ENCODE measurements around the gene KDM4C.
"Not testable (repeated sequence)": the region's sequence is repeated elsewhere in the genome, so short reads cannot be mapped to it uniquely, and the experiment has no call there.

Gene KDM4C

DNA sequence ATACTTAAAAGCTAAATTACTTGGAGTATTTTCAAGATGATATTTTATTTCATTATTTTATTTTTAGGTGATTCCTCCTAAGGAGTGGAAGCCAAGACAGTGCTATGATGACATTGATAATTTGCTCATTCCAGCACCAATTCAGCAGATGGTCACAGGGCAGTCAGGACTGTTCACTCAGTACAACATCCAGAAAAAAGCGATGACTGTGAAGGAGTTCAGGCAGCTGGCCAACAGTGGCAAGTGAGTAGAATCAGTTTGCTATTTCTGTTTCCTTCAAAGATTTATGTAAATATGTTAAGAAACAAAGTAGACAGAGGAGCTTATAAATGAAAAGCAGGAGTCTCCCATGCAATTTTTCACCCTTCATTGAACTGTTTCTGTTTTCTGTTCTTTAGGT lies 47.8 kb downstream of the KDM4C start:
- no peak for DNase-seq (ENCODE audit: low read depth in 1 of 2, low spot score in 1 of 2)

DNA sequence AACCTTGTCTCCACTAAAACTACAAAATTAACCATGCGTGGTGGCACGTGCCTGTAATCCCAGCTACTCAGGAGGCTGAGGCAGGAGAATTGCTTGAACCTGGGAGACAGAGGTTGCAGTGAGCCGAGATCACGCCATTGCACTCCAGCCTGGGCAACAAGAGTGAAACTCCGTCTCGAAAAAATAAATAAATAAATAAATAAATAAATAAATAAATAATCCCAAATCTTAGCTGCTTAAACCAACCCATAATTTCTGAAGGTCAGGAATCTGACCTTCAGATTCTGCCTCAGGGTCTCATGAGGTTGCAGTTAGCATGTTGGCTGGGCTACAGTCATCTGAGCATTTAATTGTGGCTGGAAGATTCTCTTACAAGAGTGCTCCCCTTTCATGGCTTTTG lies 48.5 kb downstream of the KDM4C start:
- not testable (repeated sequence) for DNase-seq (ENCODE audit: low read depth in 1 of 2, low spot score in 1 of 2)

DNA sequence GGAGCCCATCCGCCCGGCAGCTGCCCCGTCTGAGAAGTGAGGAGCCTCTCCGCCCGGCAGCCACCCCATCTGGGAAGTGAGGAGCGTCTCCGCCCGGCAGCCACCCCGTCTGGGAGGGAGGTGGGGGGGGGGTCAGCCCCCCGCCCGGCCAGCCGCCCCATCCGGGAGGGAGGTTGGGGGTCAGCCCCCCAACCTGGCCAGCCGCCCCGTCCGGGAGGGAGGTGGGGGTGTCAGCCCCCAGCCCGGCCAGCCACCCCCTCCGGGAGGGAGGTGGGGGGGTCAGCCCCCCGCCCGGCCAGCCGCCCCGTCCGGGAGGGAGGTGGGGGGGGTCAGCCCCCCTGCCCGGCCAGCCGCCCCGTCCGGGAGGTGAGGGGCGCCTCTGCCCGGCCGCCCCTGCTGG lies 49.9 kb downstream of the KDM4C start:
- DNase-seq (ENCODE audit: low read depth in 1 of 2, low spot score in 1 of 2): not testable (repeated sequence)

DNA sequence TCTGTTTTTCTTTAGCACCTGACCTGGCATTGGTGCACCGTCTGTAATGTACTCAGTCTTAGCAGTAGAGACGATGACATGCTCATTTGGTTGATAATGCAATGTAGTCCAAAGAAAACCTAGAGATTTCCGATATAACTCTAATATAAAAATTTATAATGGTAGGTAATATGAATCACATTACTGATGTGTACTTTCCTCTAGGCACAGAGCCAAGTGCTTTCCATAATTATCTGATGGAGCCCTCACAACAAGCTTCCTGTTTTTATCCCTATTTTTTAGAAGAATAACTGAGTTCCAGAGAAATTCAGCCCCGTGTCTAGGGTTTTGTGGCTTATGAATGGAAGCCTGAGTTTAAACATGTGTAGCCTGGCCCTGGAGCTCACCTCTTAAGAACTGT lies 53.7 kb downstream of the KDM4C start:
- DNase-seq (ENCODE audit: low read depth in 1 of 2, low spot score in 1 of 2): no peak

DNA sequence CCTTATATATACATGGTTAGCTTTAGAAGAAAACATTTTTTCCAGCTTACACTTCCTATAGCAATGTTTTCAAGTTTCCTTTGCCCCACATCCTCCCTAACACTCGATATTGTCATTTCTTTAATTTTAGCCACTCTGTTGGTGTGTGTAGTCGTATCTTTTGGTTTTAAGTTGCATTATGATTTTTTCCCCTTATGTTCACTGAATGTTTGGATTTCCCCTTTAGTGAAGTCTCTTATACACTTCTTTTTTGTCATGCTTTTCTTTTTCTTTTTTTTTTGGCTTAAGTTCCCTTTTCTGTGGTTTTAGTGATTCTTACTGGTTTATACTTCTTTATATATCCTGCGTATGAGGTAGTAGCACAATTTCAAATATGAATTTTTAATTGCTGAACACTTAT lies 58.8 kb downstream of the KDM4C start:
- no peak for DNase-seq (ENCODE audit: low read depth in 1 of 2, low spot score in 1 of 2)

DNA sequence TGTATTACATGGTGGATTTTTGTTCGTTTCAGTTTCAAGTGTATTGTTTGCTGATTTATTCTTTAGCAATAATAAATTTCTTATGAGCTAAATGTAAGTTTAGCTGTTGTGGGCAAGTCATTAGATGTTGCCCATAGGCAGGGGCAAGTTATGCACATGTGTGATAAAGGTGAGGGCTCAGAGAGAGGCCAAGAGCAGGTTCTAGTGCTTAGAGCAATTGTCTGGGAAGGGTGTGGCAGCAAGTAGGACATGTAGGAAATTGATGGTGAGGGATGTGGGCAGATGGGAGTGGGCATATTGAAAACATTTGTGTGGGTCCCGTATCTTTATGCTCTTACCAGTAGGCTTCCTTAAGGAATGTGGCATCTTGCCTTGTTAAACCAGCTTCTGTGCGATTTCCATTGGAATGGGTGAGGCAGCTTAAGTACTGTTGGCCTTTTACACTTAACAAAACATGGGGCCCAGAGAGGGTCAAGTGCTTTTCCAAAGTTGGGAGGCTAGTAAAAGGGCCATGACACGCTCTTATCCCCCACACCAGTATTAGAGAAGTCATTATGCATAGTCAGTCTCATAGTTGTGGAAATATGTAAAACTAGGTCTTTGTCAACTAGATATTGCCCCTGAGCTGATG lies 60.6 kb downstream of the KDM4C start:
- DNase-seq (ENCODE audit: low read depth in 1 of 2, low spot score in 1 of 2): no peak

DNA sequence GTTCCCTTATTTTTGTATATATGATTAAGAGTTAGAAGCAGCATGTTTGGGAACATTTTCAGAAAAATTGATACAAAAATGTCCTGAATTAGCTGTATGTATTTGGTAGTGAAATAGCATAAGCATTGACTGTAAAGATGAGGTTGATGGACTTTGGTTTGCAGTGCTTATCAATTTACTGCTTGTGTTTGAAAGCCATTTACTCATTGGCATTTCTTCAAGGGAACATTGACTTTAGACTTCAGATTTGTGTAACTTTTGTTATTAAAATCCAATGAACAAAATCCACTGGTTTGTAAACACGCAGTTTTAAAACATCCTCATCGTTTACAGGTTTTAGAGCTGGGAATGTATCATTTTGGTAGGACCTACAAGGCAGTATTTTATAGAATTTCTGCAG lies 61.3 kb downstream of the KDM4C start:
- DNase-seq (ENCODE audit: low read depth in 1 of 2, low spot score in 1 of 2): no peak

DNA sequence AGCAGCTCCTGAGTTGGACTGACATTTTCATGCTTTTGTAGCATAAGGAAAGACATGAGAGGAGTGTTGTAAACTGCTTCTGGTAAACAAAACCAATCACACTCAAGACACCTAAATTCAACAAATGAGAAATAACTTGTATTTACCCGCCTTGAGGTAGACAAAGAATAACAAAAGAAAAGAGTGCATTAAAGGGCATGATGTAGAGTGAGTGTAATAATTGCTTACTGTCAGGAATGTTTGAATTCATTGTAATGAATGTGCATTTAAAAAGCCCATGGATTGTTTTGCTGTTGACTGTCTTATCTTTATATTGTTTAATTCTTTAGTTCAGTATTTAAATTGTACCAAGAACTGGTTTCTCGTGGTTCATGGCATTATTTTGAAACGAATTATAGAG lies 61.8 kb downstream of the KDM4C start:
- DNase-seq (ENCODE audit: low read depth in 1 of 2, low spot score in 1 of 2): no peak

DNA sequence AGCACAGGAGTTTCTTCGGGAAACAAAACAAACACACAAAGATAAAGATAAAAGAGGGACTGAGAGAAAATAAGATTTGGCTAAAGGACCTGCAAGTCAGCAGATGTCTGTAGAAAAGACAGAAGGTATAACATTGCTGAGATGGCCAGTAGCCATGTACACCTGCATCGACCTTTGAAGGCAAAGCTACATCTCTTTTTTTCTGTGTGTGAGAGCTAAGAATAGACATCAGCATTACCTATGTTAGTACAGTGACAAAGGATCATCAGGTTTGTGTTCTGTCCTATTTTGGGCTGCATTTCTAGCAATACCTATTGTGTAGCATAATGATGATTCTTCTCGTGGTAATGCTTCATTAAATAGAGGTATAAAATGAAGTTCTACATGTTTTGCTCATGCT lies 64.9 kb downstream of the KDM4C start:
- DNase-seq (ENCODE audit: low read depth in 1 of 2, low spot score in 1 of 2): no peak

DNA sequence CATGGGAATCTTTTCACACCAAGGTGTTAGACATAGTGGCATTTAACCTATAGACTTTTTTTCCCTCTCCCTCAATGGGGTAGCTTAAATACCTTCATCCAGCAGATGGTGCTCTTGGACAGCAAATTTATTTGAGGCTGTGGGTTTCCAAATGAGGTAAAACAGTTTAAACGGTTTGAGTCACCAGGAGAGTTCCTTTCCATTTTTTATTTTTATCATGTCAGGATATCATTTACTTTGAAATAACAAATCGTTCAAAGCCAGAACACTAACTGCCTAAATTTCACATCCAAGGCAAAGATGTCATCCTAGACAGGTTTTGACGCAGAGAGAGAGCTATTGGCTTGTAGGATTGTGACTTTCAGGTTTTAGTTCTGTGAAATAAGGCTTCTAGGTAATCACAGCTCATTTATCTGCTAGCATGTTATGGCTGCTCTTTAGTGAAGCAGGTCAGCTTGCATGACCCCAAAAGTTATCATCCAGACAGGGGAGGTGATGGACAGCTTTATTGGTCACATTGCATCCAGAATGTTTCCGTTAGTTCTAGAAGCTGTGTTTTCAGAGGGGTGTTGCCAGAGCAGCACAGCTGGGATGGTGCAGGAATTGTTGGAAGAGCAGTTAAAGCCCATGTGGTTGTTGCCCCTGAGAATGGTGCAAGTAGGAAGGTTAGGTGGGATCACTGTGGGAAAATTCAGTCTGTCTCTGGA lies 69.8 kb downstream of the KDM4C start:
- DNase-seq (ENCODE audit: low read depth in 1 of 2, low spot score in 1 of 2): no peak

DNA sequence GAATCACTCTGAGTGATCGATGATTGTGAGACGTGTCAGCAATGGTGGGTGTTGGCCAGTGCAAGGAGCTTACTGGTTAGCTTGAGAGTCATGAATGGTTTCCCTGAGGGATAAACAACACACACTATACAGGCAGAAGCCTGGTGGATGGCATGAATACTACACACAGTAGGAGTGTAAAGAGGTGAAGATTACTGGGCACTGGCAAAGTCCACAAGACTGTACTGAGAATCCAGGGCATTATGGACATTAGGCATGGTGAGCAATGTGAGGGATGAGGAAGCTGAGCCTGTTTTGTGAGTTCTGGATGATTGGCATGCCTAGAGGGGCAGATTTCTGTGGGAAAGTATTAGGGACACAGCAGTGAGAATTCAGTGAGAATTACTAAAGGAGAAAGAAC lies 71.3 kb downstream of the KDM4C start:
- DNase-seq (ENCODE audit: low read depth in 1 of 2, low spot score in 1 of 2): no peak

DNA sequence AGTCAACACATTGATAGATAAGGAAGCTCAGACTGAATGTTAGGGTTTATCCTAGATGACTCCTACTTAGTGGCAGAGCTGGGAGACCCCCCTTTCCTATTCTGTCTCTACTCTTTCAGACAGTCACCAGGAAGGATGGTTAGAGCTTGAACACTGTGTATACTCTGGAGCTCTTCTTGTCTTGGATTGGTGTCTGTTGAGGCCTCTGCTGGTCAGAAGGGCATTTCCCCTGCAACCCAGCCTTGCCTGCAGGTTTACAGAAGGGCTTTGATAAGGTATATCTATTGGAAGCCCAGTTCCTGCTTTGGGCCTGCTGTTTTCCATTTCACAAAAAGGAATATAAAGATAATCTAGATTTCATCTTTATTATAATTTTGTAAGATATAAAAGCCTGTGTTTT lies 71.8 kb downstream of the KDM4C start:
- DNase-seq (ENCODE audit: low read depth in 1 of 2, low spot score in 1 of 2): no peak

DNA sequence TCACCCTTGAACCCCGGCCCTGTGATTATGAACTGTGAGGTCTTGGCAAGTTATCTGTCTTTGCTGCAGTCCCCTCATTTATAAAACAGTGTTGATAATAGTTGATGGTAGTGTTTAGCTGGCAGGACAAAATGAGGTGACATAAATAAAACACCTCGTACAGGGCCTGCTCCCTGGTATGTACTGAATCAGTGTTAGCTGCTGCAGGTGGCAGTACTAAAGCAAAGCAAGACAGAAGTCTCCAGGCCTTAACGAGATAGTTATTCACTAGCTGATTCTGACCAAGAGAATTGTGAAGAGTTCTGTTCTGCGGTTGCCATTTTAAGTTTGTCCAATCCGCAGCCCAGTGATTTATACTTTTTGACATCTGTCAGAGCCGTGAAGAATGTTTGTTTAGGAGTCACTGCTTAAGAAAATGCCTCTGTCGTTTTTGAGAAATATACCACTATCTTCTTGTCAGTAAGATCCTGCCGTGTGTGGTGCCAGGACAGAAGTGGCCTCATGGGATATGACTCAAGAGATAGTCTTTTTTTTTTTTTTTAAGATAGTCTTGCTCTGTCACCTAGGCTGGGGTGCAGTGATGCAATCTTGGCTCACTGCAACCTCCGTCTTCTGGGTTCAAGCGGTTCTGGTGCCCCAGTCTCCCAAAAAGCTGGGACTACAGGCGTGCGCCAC lies 75.9 kb downstream of the KDM4C start:
- no peak for DNase-seq (ENCODE audit: low read depth in 1 of 2, low spot score in 1 of 2)

DNA sequence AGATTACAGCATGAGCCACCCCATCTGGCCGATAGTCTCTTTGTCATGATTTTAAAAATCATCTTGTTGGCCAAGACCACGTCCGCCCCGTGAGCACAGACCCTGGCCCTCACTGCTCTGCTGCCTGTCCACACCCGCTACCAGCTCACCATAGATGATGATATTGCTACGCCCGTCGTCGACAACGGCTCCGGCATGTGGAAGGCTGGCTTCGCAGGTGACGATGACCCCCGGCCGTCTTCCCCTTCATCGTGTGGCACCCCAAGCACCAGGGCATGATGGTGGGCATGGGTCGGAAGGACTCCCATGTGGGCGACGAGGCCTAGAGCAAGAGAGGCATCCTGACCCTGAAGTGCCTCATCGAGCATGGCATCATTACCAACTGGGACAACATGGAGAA lies 76.5 kb downstream of the KDM4C start:
- DNase-seq (ENCODE audit: low read depth in 1 of 2, low spot score in 1 of 2): no peak

DNA sequence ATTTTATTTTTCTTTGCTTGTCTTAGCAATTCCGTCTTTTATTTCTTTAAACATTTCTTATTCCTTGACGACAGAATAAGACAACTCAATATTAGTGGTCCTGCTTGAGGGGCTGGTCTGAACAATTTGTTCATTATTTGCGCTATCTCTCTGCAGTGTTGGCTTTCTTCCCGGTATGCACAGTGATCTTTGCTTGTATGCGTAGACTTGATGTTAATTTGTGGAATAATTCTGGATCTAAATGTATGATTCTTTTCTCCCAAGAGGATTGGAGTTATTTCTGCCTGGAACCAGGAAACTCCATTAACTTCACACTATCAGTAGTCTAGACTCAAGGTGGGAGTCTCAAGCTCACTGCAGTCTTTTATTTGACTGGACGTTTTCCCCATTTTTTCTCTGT lies 80.4 kb downstream of the KDM4C start:
- DNase-seq (ENCODE audit: low read depth in 1 of 2, low spot score in 1 of 2): no peak

DNA sequence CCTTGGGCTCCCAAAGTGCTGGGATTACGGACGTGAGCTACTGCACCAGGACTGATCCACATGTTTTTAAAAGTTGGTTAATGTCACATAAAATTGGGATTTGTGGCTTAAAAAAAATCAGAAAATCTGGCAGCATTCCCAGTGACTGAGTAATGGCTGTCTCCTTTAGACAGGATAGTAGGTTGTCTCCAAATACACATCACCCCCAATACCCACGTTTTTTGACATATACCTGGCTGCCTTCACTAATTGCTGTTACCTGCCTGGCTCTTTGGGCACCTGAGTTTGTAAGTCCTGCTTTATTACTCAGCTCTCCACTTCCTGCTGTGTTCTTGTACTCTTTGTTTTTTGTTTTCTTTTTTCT lies 84.8 kb downstream of the KDM4C start:
- no peak for DNase-seq (ENCODE audit: low read depth in 1 of 2, low spot score in 1 of 2)

DNA sequence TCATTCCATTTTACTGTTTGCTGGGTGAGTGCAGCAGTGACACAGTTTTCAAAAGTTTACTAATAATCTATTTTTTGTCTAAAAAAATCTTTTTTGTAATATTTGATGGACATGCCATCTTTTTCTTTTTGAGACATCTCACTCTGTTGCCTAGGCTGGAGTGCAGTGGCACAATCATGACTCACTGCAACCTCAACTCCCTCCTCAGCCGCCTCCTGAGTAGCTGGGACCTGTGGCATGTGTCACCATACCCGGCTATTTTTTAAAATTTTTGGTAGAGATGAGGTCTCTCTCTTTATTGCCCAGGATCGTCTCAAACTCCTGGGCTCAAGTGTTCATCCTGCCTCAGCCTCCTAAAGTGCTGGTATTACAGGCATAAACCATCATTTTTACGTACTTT lies 86.0 kb downstream of the KDM4C start:
- DNase-seq (ENCODE audit: low read depth in 1 of 2, low spot score in 1 of 2): no peak

DNA sequence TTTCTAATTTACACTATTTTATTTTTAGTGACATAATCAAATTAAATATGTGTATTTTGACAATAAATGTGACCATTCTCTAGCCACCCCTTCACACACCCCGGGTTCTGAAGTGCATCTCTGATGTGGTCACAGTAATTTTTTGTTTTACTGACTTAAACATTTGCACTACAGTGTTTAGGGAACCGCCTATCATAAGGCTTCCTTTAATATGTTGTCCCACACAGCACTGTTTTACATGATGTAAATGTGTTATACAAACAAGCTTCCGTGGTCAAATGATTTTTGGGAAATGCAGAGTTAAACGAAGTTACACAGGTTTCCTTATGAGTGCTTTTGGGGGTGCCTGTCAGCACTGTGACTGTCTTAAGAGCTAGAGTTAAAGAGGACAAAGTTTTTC lies 86.5 kb downstream of the KDM4C start:
- no peak for DNase-seq (ENCODE audit: low read depth in 1 of 2, low spot score in 1 of 2)

DNA sequence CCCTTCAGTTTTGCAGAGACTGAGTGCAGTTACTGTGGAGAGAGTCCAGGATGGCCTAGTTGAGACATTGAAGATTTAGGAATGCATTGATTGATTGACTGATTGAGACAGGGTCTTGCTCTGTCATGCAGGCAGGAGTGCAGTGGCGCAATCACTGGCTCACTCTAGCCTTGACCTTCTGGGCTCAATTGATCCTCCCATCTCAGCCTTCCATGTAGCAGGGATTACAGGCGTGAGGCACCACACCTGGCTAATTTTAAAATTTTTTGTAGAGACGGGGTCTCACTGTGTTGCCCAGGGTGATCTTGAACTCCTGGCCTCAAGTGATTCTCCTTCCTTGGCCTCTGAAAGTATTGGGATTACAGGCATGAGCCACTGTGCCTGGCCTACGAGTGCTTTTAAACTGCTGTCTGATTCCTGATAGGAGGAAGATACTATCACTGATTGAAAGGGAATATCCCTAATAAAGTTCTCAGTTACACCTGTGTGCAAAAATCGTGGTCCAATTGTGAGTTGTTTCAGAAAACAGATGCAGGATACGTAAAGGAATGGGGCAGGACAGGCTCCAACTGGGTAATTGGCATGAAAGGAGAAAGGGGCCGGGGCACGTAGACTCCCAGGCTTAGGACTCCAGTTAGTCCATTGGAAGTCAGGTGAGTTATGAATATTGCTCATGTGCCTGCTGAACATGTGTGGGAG lies 87.5 kb downstream of the KDM4C start:
- DNase-seq (ENCODE audit: low read depth in 1 of 2, low spot score in 1 of 2): no peak

DNA sequence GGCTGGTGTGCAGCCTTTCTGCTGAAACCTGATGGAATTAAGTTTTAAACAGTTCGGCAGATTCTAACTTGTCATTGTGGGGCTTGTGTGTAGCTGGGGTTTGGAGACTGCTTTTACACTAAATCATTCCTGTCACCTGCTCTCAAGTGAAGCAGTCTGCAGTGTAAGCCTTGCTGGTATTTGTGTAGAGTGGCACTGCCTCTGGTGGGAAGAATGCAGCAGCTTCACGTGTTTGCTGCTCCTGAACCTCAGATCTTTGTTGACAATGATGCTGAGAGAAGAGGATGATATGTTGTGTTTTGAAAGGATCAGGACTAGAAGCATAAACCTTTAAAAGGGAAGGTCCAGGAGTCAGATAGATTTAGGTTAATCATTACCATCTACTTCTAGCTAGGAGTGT lies 88.1 kb downstream of the KDM4C start:
- no peak for DNase-seq (ENCODE audit: low read depth in 1 of 2, low spot score in 1 of 2)

DNA sequence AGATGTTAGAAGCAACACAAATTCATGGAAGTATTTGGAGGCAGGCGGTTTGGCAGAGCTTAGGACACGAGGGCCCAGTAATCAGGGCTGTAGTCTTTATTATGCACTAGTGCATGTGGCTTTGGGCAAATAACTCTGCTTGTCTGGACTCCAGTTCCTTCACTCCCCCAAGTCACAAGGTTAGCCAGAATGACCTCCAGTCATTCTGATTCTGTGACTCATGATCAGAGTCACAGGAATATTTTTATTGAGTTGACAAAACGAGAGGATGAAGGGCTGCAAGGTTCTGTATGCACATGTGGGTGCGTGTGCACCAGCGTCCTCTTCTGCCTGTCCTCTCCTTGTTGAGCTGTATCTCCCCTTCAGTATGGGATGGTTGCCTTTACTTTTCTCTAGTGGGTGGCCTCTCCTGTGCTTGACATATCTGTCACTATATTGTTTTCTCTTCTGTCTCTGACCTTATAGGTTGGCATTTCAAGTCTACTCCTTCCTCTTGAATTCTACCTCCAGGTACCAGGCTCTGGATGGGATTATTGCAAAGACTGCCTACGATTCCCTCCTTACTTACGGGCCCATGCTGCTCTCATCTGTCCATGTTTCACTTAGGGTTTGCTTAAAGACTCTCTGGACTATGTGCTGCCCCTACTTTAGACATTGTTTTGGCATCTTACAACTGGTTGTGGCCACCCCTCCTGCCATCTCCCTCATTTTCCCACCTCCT lies 94.6 kb downstream of the KDM4C start:
- no peak for DNase-seq (ENCODE audit: low read depth in 1 of 2, low spot score in 1 of 2)

DNA sequence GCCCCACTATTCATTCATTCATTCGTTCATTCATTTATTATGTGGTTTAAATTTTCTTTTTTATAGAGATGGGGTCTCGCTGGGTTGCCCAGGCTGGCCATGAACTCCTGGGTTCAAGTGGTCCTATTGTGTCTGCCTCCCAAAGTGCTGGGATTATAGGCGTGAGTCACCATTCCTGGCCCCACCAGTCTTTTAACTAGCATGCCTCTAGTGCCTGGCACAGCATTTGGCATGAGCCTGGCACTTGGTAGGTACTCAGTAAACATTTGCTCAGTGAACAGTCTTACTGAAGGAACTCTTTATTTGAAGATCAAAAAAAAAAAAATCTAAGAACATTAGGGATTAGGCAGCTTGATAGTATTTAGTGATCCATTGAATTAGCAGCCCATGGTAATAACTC lies 98.1 kb downstream of the KDM4C start:
- no peak for DNase-seq (ENCODE audit: low read depth in 1 of 2, low spot score in 1 of 2)

All from activated T-helper 1 cell treated with anti-CD3 and anti-CD28 coated beads, Interleukin-2, amount 50 U/mL, for 16 hours (primary cell).